Pancreas (tissue), 10 donors: ENCODE data around the gene SHB. TPM values are rescaled to one million over a fixed set of nuclear protein-coding genes. Genes with fewer than 3 reads are reported as not detected.
A peak's percentile ranks its signal among the peaks of the same experiment; 100 is the strongest.

Experiments used
- ATAC-seq, 4 donors: fragments of 200-7000 bp; cut with Tn5 transposase; one replicate each; pipeline versions ENCODE4 v1.8.0 to v1.9.1; 2020; ENCODE audit warnings: mild to moderate bottlenecking in 4 of 4, moderate library complexity in 4 of 4
- DNase-seq, 6 donors: peaks; one replicate each; pipeline ENCODE4 v3.0.0-alpha.2; 2020
- FAIRE-seq: peaks from 2 replicates; lab custom pipeline; 2012; peaks lifted over from hg19 to GRCh38; lab: Jason Lieb, UNC
- H3K27ac ChIP-seq, 4 donors: fragments of 200-600 bp; sonication (generic); 1 replicate in 3 of 4; 2 replicates in 1 of 4; pipeline versions ENCODE4 v1.5.0 to v1.8.0; 2020
- H3K27me3 ChIP-seq, 4 donors: fragments of 200-600 bp; one replicate each; pipeline ENCODE4 v1.8.0; 2021
- H3K36me3 ChIP-seq, 3 donors: fragments of 200-600 bp; sonication (generic) in 1 of 3; one replicate each; pipeline versions ENCODE4 v1.5.0 to v1.8.0; 2020 to 2021
- H3K4me1 ChIP-seq, 3 donors: fragments of 200-600 bp; one replicate each; pipeline ENCODE4 v1.8.0; 2021
- H3K4me3 ChIP-seq, 4 donors: fragments of 200-600 bp; sonication (generic) in 2 of 4; one replicate each; pipeline versions ENCODE4 v1.5.0 to v1.8.0; 2020 to 2021
- H3K9me3 ChIP-seq, 4 donors: fragments of 200-600 bp; one replicate each; pipeline ENCODE4 v1.8.0; 2021
- WGBS, 2 donors: extraction: QIAGEN DNeasy Blood & Tissue Kit; methylation state at CpG; one replicate each; pipeline ENCODE4 v1.1.7; 2013; 5-methylcytosine and 5-hydroxymethylcytosine counted together
- intact Hi-C, 3 donors: fragments of 100-400 bp; cut with DNase I; formaldehyde crosslinking; loops; one replicate each; pipeline versions ENCODE4 v1.11.1 to v1.14.2; 2022
- polyA plus RNA-seq, 2 donors: library from polyadenylated mRNA; stranded (reverse); fragments of 200-250 nt; gene quantifications; one replicate each; pipeline ENCODE4 v1.2.3, GENCODE V29; 2013
- total RNA-seq, 6 donors: library from RNA; stranded (reverse); fragmentation: NEBNext Ultra II Directional in 4 of 6; extraction: Animal tissue kit (Norgen Biotek cat#: 25700) in 4 of 6; gene quantifications; one replicate each; pipeline versions ENCODE4 v1.2.1 to v1.2.4, GENCODE V29; 2021 to 2023
- TF ChIP-seq, protein P1 (sequence below), 4 donors: fragments of 200-600 bp; sonication (generic) in 3 of 4; IDR thresholded peaks; one replicate each; pipeline versions ENCODE4 v1.5.0 to v1.8.0; 2021; ENCODE audit warnings: antibody characterized with exemption in 4 of 4
- donor health status: healthy with polysubstance abuse.
- donor health status: DM: no; HTN: no; CAD: no; lungs with moderate emphysema.
- donor health status: DM: no; HTN: no; CAD: no.
- donor health status: control.
- donor health status: control.
- donor health status: Bipolar disorder and iron deficiency.
- donor health status: DM: yes; HTN: yes; CAD: no.
- donor health status: DM: no; HTN: no; CAD: no.
- donor health status: DM: no; HTN: no; CAD: no.
- donor health status: DM: yes; HTN: yes; CAD: no.

SHB gene
- total and polyA plus RNA-seq, 8 donors, result 11.5 to 24.2 (median 19.2) TPM

GRCh38 chr9:37908698-37909186 lies 160.3 kb downstream of the SHB start:
- FAIRE-seq (no peak), ATAC-seq (peak; percentile 1 to 27 (median 11)), DNase-seq (peak in 2 of 6 donors; percentile 48 to 69)
- H3K9me3 ChIP-seq, result no peaks in the 10 kb centered on the region
- peak overlapping the region in 2 of 4 donors; percentile 18 to 47 for H3K27ac ChIP-seq
- TF ChIP-seq, protein P1, sequence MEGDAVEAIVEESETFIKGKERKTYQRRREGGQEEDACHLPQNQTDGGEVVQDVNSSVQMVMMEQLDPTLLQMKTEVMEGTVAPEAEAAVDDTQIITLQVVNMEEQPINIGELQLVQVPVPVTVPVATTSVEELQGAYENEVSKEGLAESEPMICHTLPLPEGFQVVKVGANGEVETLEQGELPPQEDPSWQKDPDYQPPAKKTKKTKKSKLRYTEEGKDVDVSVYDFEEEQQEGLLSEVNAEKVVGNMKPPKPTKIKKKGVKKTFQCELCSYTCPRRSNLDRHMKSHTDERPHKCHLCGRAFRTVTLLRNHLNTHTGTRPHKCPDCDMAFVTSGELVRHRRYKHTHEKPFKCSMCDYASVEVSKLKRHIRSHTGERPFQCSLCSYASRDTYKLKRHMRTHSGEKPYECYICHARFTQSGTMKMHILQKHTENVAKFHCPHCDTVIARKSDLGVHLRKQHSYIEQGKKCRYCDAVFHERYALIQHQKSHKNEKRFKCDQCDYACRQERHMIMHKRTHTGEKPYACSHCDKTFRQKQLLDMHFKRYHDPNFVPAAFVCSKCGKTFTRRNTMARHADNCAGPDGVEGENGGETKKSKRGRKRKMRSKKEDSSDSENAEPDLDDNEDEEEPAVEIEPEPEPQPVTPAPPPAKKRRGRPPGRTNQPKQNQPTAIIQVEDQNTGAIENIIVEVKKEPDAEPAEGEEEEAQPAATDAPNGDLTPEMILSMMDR (IDR thresholded peaks at IDR 0.05), result no peak
- 43 to 48% methylated on average over 4 of the region's 4 CpGs for WGBS, 2 donors
- H3K4me3 ChIP-seq, result no peak overlapping the region
- peaks cover 5 to 16% (median 8%) of the 10 kb centered on the region in 3 donors for H3K4me1 ChIP-seq
- intact Hi-C loops, result no loop called here
- H3K27me3 ChIP-seq, result no peaks in the 10 kb centered on the region
- no peaks in the 10 kb centered on the region for H3K36me3 ChIP-seq

DNA sequence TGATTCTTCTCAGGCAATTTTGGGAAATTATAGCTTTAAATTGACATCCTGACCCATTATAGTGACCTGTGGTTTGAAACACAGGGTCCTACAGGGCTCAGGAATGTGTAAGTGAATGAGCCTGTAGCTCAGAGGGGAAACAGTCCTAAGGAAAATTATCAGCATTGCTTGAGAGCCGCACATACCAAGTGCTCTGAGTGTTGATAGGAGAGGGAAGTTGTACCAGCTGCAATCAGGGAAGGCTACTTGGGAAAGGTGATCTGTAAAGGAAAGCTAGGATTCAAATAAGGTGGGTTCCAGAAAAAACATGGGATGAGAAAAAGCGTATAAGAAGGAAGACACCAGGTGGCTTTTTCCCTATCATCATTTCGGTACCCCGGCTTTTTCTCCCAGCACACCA lies 160.7 kb downstream of the SHB start:
- 30 to 42% methylated on average over 4 of the region's 4 CpGs for WGBS, 2 donors
- FAIRE-seq (no peak), DNase-seq (no peak), ATAC-seq (no peak)
- Histone ChIP-seq H3K4me1 (peaks cover 5 to 16% (median 8%) of the 10 kb centered on the region in 3 donors), H3K9me3 (no peaks in the 10 kb centered on the region), H3K27me3 (no peaks in the 10 kb centered on the region), H3K27ac (peak overlapping the region in 2 of 4 donors; percentile 18 to 47), H3K4me3 (no peak overlapping the region), H3K36me3 (no peaks in the 10 kb centered on the region)
- TF ChIP-seq, protein P1 (IDR thresholded peaks at IDR 0.05), result no peak
- intact Hi-C loops, result no loop called here

DNA sequence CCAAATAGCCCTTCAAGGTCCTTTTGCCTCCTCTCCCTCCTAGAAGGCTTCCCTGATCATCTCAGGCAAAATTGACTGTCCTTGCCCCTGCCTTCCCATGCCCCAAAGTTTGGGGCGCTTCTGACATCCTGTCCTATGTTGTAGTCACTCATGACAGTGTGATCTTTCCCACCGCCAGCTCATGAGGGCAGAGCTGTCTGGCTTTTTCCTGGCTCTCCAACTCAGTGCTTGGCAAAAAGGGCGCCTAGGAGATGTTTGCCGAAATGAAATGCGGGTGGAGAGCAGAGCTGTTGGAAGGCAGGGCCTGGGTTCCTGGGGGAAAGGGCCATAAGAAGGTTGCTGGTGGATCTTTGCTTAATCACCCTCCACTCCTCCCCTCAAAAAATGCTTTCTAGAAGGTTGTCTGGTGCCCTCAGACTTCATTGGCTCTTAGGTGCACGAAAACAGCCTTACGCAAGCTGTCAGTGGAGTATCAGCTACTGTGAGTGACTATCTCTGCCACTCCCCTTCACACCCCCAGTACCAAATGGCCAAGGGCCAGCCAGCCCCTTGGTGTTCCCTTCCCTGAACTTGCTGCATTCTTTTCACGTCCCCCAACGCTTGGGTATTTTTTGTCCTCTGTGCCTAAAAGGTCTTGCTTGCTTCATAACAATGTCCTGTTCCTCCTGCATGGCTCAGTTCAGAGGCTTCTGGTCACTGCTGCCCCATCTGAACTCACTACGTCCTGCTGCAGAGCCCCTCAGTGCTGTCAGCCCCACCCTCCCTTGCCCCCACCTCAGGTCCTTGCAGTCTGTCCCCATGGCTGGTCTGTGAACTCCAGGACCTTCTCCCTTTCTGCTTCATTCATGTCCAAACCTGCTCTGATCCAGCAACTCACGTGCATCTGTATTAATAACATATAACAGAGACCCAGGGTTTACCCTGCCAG lies 162.5 kb downstream of the SHB start:
- Histone ChIP-seq H3K9me3 (no peaks in the 10 kb centered on the region), H3K27ac (no peak overlapping the region), H3K36me3 (no peaks in the 10 kb centered on the region), H3K4me3 (no peak overlapping the region), H3K27me3 (no peaks in the 10 kb centered on the region), H3K4me1 (peaks cover 5 to 26% (median 22%) of the 10 kb centered on the region in 3 donors)
- 89 to 91% methylated on average over 11 of the region's 11 CpGs for WGBS, 2 donors
- intact Hi-C loops, result no loop called here
- DNase-seq (peak in 1 of 6 donors; percentile 18), ATAC-seq (no peak), FAIRE-seq (no peak)
- TF ChIP-seq, protein P1 (IDR thresholded peaks at IDR 0.05), result no peak

- Histone ChIP-seq H3K9me3 (no peaks in the 10 kb centered on the region), H3K4me1 (peaks cover 5 to 28% (median 22%) of the 10 kb centered on the region in 3 donors), H3K27me3 (no peaks in the 10 kb centered on the region), H3K36me3 (no peaks in the 10 kb centered on the region), H3K27ac (no peak overlapping the region), H3K4me3 (no peak overlapping the region)
- intact Hi-C loops, result no loop called here
- no peak for DNase-seq
- 87 to 93% methylated on average over 4 of the region's 4 CpGs for WGBS, 2 donors
- TF ChIP-seq, protein P1 (IDR thresholded peaks at IDR 0.05), result no peak
- ATAC-seq, result no peak
- FAIRE-seq, result no peak
Observed at GRCh38 chr9:37905776-37906175, 163.3 kb downstream of the SHB start.
